WERI-Rb-1 (cell line): ENCODE results near the gene CDV3.
"Not testable (repeated sequence)": the region's sequence is repeated elsewhere in the genome, so short reads cannot be mapped to it uniquely, and the experiment has no call there.

Experiments used
- DNase-seq: peaks from one replicate; pipeline ENCODE4 v3.0.0-alpha.2; 2020
- H3K27ac ChIP-seq: fragments of 250-450 bp; sonication (Bioruptor Pico); 2 replicates; pipeline ENCODE4 v1.5.1; 2020; ENCODE audit warnings: mild to moderate bottlenecking, moderate library complexity
- H3K27me3 ChIP-seq: fragments of 250-450 bp; sonication (Bioruptor Pico); 2 replicates; pipeline ENCODE4 v1.5.1; 2021; ENCODE audit warnings: mild to moderate bottlenecking, low read depth, moderate library complexity; ENCODE audit not compliant: insufficient read depth, severe bottlenecking
- H3K36me3 ChIP-seq: fragments of 250-450 bp; sonication (Bioruptor Pico); 2 replicates; pipeline ENCODE4 v1.5.1; 2020; ENCODE audit warnings: mild to moderate bottlenecking, moderate library complexity
- H3K4me3 ChIP-seq: 2 replicates; pipeline ENCODE4 v1.5.1; 2011; ENCODE audit warnings: low read depth, mild to moderate bottlenecking, control low read depth, low read length
- H3K9me3 ChIP-seq: fragments of 250-450 bp; sonication (Bioruptor Pico); 2 replicates; pipeline ENCODE4 v1.5.1; 2021; ENCODE audit warnings: mild to moderate bottlenecking, moderate library complexity; ENCODE audit not compliant: severe bottlenecking
- CTCF ChIP-seq: IDR thresholded peaks from 2 replicates; pipeline ENCODE4 v1.5.1; 2011; ENCODE audit warnings: low read depth, mild to moderate bottlenecking, control low read depth, inconsistent platforms, low read length

Gene CDV3

GRCh38 chr3:133573629-133574194 lies at the start of gene CDV3:
TSS of gene CDV3 (plus strand) at chr3:133573686. CDS start at chr3:133574045, 359 bp downstream.
- TF ChIP-seq CTCF: no peak
- Histone ChIP-seq H3K4me3 (peak within 1 kb of the TSS; percentile 85), H3K9me3 (no peaks in the 10 kb centered on the region), H3K27me3 (no peaks in the 10 kb centered on the region), H3K27ac (peak within 1 kb of the TSS; percentile 94), H3K36me3 (peaks cover 39% of the 10 kb centered on the region)
- no peak for DNase-seq

- not testable (repeated sequence) for H3K36me3 ChIP-seq, H3K27ac ChIP-seq, DNase-seq, H3K27me3 ChIP-seq, H3K4me3 ChIP-seq, H3K9me3 ChIP-seq
Observed at GRCh38 chr3:133523758-133524157, 49.7 kb upstream of the CDV3 start.

- no peak overlapping the region for H3K4me3 ChIP-seq
- no peak for TF ChIP-seq CTCF
- DNase-seq: no peak
- no peaks in the 10 kb centered on the region for H3K27me3 ChIP-seq
- H3K36me3 ChIP-seq: no peaks in the 10 kb centered on the region
- no peak overlapping the region for H3K27ac ChIP-seq
- H3K9me3 ChIP-seq: no peaks in the 10 kb centered on the region
Observed at GRCh38 chr3:133525435-133525834, 48.1 kb upstream of the CDV3 start.

- no peak overlapping the region for H3K27ac ChIP-seq
- no peak for DNase-seq
Observed at GRCh38 chr3:133527081-133527715, 46.3 kb upstream of the CDV3 start.

GRCh38 chr3:133529809-133530208 lies 43.7 kb upstream of the CDV3 start:
- TF ChIP-seq CTCF: no peak
- H3K27ac ChIP-seq: no peak overlapping the region
- no peak for DNase-seq
- H3K36me3 ChIP-seq: no peaks in the 10 kb centered on the region
- no peaks in the 10 kb centered on the region for H3K27me3 ChIP-seq
- H3K4me3 ChIP-seq: no peak overlapping the region
- H3K9me3 ChIP-seq: no peaks in the 10 kb centered on the region

More at GRCh38 chr3:133527081-133527715, 46.3 kb upstream of the CDV3 start:
- Histone ChIP-seq H3K27me3 (no peaks in the 10 kb centered on the region), H3K36me3 (no peaks in the 10 kb centered on the region), H3K4me3 (no peak overlapping the region), H3K9me3 (no peaks in the 10 kb centered on the region)
- no peak for TF ChIP-seq CTCF

GRCh38 chr3:133531981-133532380 lies 41.5 kb upstream of the CDV3 start:
- H3K27ac ChIP-seq: no peak overlapping the region
- no peak for DNase-seq

More at GRCh38 chr3:133531981-133532380, 41.5 kb upstream of the CDV3 start:
- no peak overlapping the region for H3K4me3 ChIP-seq
- no peak for TF ChIP-seq CTCF
- no peaks in the 10 kb centered on the region for H3K9me3 ChIP-seq
- no peaks in the 10 kb centered on the region for H3K27me3 ChIP-seq
- H3K36me3 ChIP-seq: no peaks in the 10 kb centered on the region
